ENCODE measurements around the gene PDE6A. TPM values are rescaled to one million over a fixed set of nuclear protein-coding genes. Genes with fewer than 3 reads are reported as not detected.

Gene PDE6A
- total and polyA plus RNA-seq, 9 of the 15 experiments (the other 6 are each of a cell fraction or from before 2014, with no cell fraction given), result 0.01 to 0.04 (median 0.01) TPM; not detected in 6

DNA sequence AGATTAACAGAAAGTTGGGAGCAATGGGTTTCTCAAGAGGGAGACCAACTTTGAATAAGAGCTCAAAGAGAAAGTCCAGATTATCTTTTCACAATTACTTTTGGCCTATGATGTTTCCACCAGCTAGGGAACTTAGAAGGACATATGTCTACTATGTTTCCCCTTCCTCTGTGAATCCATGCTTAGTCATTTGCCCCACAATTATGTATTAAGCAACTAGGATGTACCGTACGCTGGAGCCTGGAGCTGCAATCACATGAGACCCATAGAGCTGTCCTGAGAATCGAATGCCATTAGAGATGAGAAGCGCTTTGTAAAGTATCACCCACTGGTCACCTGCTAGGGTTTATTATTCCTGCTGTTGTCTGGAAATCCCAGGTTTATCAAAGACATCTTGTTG lies 78.8 kb downstream of the PDE6A start (continued):
- TF ChIP-seq, protein P1, sequence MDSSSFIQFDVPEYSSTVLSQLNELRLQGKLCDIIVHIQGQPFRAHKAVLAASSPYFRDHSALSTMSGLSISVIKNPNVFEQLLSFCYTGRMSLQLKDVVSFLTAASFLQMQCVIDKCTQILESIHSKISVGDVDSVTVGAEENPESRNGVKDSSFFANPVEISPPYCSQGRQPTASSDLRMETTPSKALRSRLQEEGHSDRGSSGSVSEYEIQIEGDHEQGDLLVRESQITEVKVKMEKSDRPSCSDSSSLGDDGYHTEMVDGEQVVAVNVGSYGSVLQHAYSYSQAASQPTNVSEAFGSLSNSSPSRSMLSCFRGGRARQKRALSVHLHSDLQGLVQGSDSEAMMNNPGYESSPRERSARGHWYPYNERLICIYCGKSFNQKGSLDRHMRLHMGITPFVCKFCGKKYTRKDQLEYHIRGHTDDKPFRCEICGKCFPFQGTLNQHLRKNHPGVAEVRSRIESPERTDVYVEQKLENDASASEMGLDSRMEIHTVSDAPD (CRISPR knock-in tag; IDR thresholded peaks at IDR 0.05), result no peak
- no peak for TF ChIP-seq ELF2 (CRISPR knock-in tag; IDR thresholded peaks at IDR 0.05)

DNA sequence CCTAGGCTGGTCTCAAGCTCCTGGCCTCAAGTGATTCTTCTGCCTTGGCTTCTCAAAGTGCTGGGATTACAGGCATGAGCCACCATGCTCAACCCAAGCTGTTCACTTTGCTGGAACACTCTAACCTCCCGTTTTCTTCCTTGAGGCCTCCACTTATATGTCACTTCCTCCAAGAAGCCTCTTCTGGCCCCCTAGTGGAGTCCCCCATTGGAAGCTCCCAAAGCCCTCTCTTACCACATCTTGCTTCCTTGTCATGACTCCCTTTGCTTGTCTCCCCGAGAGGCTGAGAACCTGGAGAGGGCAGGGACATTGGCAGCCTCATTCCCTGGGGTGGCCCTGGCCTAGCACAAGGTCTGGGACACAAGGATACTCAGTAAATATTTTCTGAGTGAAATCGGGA lies 80.8 kb downstream of the PDE6A start:
- H3K9me3 ChIP-seq (replicated peaks; ENCODE audit: control insufficient read depth, insufficient read depth, low read depth, low read length), result no peaks in the 10 kb centered on the region
- no peak overlapping the region for H3K4me3 ChIP-seq
- ATAC-seq (peak; percentile 71), DNase-seq (ENCODE audit: extremely low read depth in 1 of 4, low spot score in 3 of 4) (peak in 2 of 4 experiments; percentile 27 to 41), FAIRE-seq (peak; percentile 35)
- H3K27ac ChIP-seq (ENCODE audit: extremely low read depth, low read depth, low read length), result no peak overlapping the region
- no peak overlapping the region for H3K4me2 ChIP-seq (ENCODE audit: insufficient read depth, low read length)
- H3K9me1 ChIP-seq (ENCODE audit: control insufficient read depth, insufficient read depth, low read length), result no peaks in the 10 kb centered on the region
- no peaks in the 10 kb centered on the region for H3K79me2 ChIP-seq (ENCODE audit: control insufficient read depth, insufficient read depth, low read length)
- no peak overlapping the region for H2AFZ ChIP-seq (ENCODE audit: low read depth, low read length)
- intact Hi-C loops (cut with micrococcal nuclease) (no loop called here), in situ Hi-C loops (cut with MboI) (no loop called here)
- no TSS peak for BruUV-seq (replicated peaks)
- 21% methylated on average over 3 of the region's 3 CpGs for WGBS (ENCODE audit: insufficient coverage, low coverage, missing lambda C conversion rate)
- TF ChIP-seq RAD21 (CRISPR knock-in tag; conservative IDR thresholded peaks at IDR 0.05 in 1 of 2, IDR thresholded peaks at IDR 0.05 in 1 of 2), result peak in 1 of 2 experiments; percentile 25; a peak in 1 of 4 replicates
- TF ChIP-seq, protein P2, sequence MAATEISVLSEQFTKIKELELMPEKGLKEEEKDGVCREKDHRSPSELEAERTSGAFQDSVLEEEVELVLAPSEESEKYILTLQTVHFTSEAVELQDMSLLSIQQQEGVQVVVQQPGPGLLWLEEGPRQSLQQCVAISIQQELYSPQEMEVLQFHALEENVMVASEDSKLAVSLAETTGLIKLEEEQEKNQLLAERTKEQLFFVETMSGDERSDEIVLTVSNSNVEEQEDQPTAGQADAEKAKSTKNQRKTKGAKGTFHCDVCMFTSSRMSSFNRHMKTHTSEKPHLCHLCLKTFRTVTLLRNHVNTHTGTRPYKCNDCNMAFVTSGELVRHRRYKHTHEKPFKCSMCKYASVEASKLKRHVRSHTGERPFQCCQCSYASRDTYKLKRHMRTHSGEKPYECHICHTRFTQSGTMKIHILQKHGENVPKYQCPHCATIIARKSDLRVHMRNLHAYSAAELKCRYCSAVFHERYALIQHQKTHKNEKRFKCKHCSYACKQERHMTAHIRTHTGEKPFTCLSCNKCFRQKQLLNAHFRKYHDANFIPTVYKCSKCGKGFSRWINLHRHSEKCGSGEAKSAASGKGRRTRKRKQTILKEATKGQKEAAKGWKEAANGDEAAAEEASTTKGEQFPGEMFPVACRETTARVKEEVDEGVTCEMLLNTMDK (IDR thresholded peaks at IDR 0.05; ENCODE audit: borderline replicate concordance, insufficient read depth, low read depth, low read length, poor library complexity, severe bottlenecking), result peak; percentile 79
- TF ChIP-seq, protein P3, sequence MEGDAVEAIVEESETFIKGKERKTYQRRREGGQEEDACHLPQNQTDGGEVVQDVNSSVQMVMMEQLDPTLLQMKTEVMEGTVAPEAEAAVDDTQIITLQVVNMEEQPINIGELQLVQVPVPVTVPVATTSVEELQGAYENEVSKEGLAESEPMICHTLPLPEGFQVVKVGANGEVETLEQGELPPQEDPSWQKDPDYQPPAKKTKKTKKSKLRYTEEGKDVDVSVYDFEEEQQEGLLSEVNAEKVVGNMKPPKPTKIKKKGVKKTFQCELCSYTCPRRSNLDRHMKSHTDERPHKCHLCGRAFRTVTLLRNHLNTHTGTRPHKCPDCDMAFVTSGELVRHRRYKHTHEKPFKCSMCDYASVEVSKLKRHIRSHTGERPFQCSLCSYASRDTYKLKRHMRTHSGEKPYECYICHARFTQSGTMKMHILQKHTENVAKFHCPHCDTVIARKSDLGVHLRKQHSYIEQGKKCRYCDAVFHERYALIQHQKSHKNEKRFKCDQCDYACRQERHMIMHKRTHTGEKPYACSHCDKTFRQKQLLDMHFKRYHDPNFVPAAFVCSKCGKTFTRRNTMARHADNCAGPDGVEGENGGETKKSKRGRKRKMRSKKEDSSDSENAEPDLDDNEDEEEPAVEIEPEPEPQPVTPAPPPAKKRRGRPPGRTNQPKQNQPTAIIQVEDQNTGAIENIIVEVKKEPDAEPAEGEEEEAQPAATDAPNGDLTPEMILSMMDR (IDR thresholded peaks at IDR 0.05 in 2 of 3, conservative IDR thresholded peaks at IDR 0.05 in 1 of 3; ENCODE audit: insufficient read depth in 2 of 3, low read depth in 1 of 3, low read length in 3 of 3), result peak in 2 of 3 experiments; percentile 26 to 30; a peak in 4 of 6 replicates
- TF ChIP-seq, protein P4, sequence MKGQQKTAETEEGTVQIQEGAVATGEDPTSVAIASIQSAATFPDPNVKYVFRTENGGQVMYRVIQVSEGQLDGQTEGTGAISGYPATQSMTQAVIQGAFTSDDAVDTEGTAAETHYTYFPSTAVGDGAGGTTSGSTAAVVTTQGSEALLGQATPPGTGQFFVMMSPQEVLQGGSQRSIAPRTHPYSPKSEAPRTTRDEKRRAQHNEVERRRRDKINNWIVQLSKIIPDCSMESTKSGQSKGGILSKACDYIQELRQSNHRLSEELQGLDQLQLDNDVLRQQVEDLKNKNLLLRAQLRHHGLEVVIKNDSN (CRISPR knock-in tag; IDR thresholded peaks at IDR 0.05), result no peak
- TF ChIP-seq FOXJ3 (CRISPR knock-in tag; IDR thresholded peaks at IDR 0.05), result no peak
- no peak overlapping the region for H3K9ac ChIP-seq (ENCODE audit: insufficient read depth in 1 of 2, low read depth in 2 of 2, low read length in 2 of 2)
- H4K20me1 ChIP-seq (replicated peaks; ENCODE audit: control insufficient read depth, insufficient read depth, low read length), result no peaks in the 10 kb centered on the region
- no peaks in the 10 kb centered on the region for H3K36me3 ChIP-seq (ENCODE audit: control insufficient read depth, insufficient read depth, low read length)
- CTCF ChIA-PET (ENCODE audit: low intra/inter-chr PET ratio), result no interaction called here
- POLR2A ChIA-PET, result interaction anchor here (0.8 to 1.2 kb wide), 3 partner anchors 9 to 12 kb away, joined by 3 to 8 read pairs (median 5); no protein-coding TSS in a partner anchor
- peaks cover 0 to 6% of the 10 kb centered on the region in 2 experiments; a peak in 2 of 5 replicates for H3K27me3 ChIP-seq (ENCODE audit: control insufficient read depth in 2 of 2, insufficient read depth in 2 of 2, low read length in 2 of 2)
- H3K4me1 ChIP-seq (replicated peaks in 1 of 2; ENCODE audit: control insufficient read depth in 2 of 2, insufficient read depth in 2 of 2, low read length in 2 of 2), result no peaks in the 10 kb centered on the region
